A549 (cell line): Measurements from ENCODE around the gene NECTIN1. TPM values are rescaled to one million over a fixed set of nuclear protein-coding genes. Genes with fewer than 3 reads are reported as not detected.

Experiments
- ATAC-seq, 2 experiments: fragments of 200-7000 bp in 1 of 2; fragments of >200 bp in 1 of 2; cut with Nextera tagmentation in 1 of 2; cut with Tn5 transposase in 1 of 2; 3 replicates each; pipeline versions ENCODE4 v1.8.0 to v1.9.1; 2018 to 2020; ENCODE audit warnings: mild to moderate bottlenecking in 1 of 2, moderate library complexity in 1 of 2
- CTCF ChIA-PET: fragments of 300-600 bp; sonication (Branson Sonifier 250); formaldehyde crosslinking; extraction: SDS; loops from one replicate; lab custom pipeline; 2021; ENCODE audit warnings: antibody characterized with exemption, inconsistent platforms; lab: Yijun Ruan, JAX
- POLR2A ChIA-PET: fragments of 350-600 bp; formaldehyde crosslinking; extraction: SDS; loops from one replicate; lab custom pipeline; 2021; ENCODE audit warnings: antibody characterized with exemption, inconsistent platforms; lab: Yijun Ruan, JAX
- DNase-seq, 2 experiments: peaks; one replicate each; pipeline versions ENCODE4 v3.0.0 to v3.0.0-alpha.2; 2011 to 2016; ENCODE audit warnings: low read depth in 1 of 2, low spot score in 1 of 2
- FAIRE-seq: peaks from 2 replicates; lab custom pipeline; 2011; peaks lifted over from hg19 to GRCh38; lab: Jason Lieb, UNC
- H3K27ac ChIP-seq, 2 experiments: fragments of >200 bp; sonication (Bioruptor Twin); formaldehyde crosslinking; 3 replicates each; pipeline ENCODE4 v1.5.1; 2016 to 2017
- H3K4me1 ChIP-seq: fragments of >200 bp; sonication (Bioruptor Twin); formaldehyde crosslinking; 3 replicates; pipeline ENCODE4 v1.6.1; 2016
- H3K4me2 ChIP-seq: fragments of >200 bp; sonication (Bioruptor Twin); formaldehyde crosslinking; 3 replicates; pipeline ENCODE4 v1.6.1; 2016
- H3K4me3 ChIP-seq: fragments of >200 bp; sonication (Bioruptor Twin); formaldehyde crosslinking; 3 replicates; pipeline ENCODE4 v1.5.1; 2016
- H3K9me3 ChIP-seq: fragments of >200 bp; sonication (Bioruptor Twin); formaldehyde crosslinking; 3 replicates; pipeline ENCODE4 v1.6.1; 2016
- CBX2 ChIP-seq: fragments of 200-600 bp; sonication (generic); IDR thresholded peaks from 2 replicates; pipeline ENCODE4 v1.6.1; 2016; ENCODE audit warnings: low read depth, mild to moderate bottlenecking, borderline replicate concordance
- CBX8 ChIP-seq: fragments of 200-600 bp; sonication (generic); IDR thresholded peaks from 2 replicates; pipeline ENCODE4 v1.6.1; 2016
- CHD4 ChIP-seq: fragments of 200-600 bp; sonication (generic); IDR thresholded peaks from 2 replicates; pipeline ENCODE4 v1.6.1; 2016; ENCODE audit warnings: antibody characterized with exemption, mild to moderate bottlenecking, borderline replicate concordance
- EHF ChIP-seq: fragments of 250-450 bp; sonication (Bioruptor Pico); IDR thresholded peaks from 2 replicates; pipeline ENCODE4 v1.5.0; 2020; ENCODE audit warnings: mild to moderate bottlenecking
- ELK1 ChIP-seq: fragments of 150-350 bp; IDR thresholded peaks from 2 replicates; pipeline ENCODE4 v1.6.1; 2014; ENCODE audit warnings: low read depth, mild to moderate bottlenecking, low read length
- EP300 ChIP-seq, 2 experiments: fragments of >200 bp; sonication (Bioruptor Twin); formaldehyde crosslinking; IDR thresholded peaks; 2 replicates in 1 of 2; 3 replicates in 1 of 2; pipeline ENCODE4 v1.6.1; 2016 to 2017
- ESRRA ChIP-seq: fragments of 150-350 bp; IDR thresholded peaks from 2 replicates; pipeline ENCODE4 v1.6.1; 2014; ENCODE audit warnings: mild to moderate bottlenecking, low read length, borderline replicate concordance
- FOSB ChIP-seq: fragments of 250-450 bp; sonication (Bioruptor Pico); IDR thresholded peaks from 2 replicates; pipeline ENCODE4 v1.5.0; 2020; ENCODE audit warnings: mild to moderate bottlenecking, moderate library complexity
- FOSL2 ChIP-seq, 2 experiments: fragments of 450-650 bp in 1 of 2; fragments of >200 bp in 1 of 2; sonication (Bioruptor Twin) in 1 of 2; formaldehyde crosslinking; IDR thresholded peaks; 2 replicates each; pipeline versions ENCODE4 v1.5.0 to v1.6.1; 2016 to 2020; ENCODE audit warnings: mild to moderate bottlenecking in 1 of 2, moderate library complexity in 1 of 2
- HDAC2 ChIP-seq: fragments of 200-600 bp; sonication (generic); IDR thresholded peaks from 2 replicates; pipeline ENCODE4 v1.6.1; 2016
- HES2 ChIP-seq: fragments of >200 bp; sonication (Bioruptor Twin); formaldehyde crosslinking; IDR thresholded peaks from 2 replicates; pipeline ENCODE4 v1.6.1; 2016
- JUN ChIP-seq, 2 experiments: fragments of >200 bp; sonication (Bioruptor Twin); formaldehyde crosslinking; IDR thresholded peaks; 2 replicates in 1 of 2; 3 replicates in 1 of 2; pipeline ENCODE4 v1.6.1; 2016 to 2017
- KDM1A ChIP-seq: fragments of 200-600 bp; sonication (generic); IDR thresholded peaks from 2 replicates; pipeline ENCODE4 v1.6.1; 2016; ENCODE audit warnings: low read depth, mild to moderate bottlenecking
- KDM5A ChIP-seq: fragments of 200-600 bp; sonication (generic); IDR thresholded peaks from 2 replicates; pipeline ENCODE4 v1.6.1; 2016; ENCODE audit warnings: antibody characterized with exemption, mild to moderate bottlenecking
- MAFK ChIP-seq: fragments of 450-650 bp; IDR thresholded peaks from 2 replicates; pipeline ENCODE4 v1.6.1; 2014; ENCODE audit not compliant: partially characterized antibody
- MAX ChIP-seq: IDR thresholded peaks from 2 replicates; pipeline ENCODE4 v1.6.1; 2012
- NFE2L2 ChIP-seq: fragments of 150-350 bp; conservative IDR thresholded peaks from 2 replicates; pipeline ENCODE4 v1.6.1; 2014; ENCODE audit warnings: low read length
- PBX3 ChIP-seq: IDR thresholded peaks from 2 replicates; pipeline ENCODE4 v1.6.1; 2012
- PHF8 ChIP-seq: fragments of 200-600 bp; sonication (generic); IDR thresholded peaks from 2 replicates; pipeline ENCODE4 v1.6.1; 2016; ENCODE audit warnings: low read depth, mild to moderate bottlenecking, antibody characterized with exemption, moderate library complexity, borderline replicate concordance
- RARB ChIP-seq: fragments of 250-450 bp; sonication (Bioruptor Pico); IDR thresholded peaks from 2 replicates; pipeline ENCODE4 v1.8.0; 2021; ENCODE audit warnings: mild to moderate bottlenecking, moderate library complexity
- RCOR1 ChIP-seq: fragments of 150-350 bp; IDR thresholded peaks from 2 replicates; pipeline ENCODE4 v1.6.1; 2014; ENCODE audit warnings: antibody characterized with exemption, low read length, low read depth
- SMC3 ChIP-seq: fragments of >200 bp; sonication (Bioruptor Twin); formaldehyde crosslinking; IDR thresholded peaks from 3 replicates; pipeline ENCODE4 v1.6.1; 2018; ENCODE audit warnings: inconsistent platforms
- TFCP2L1 ChIP-seq: fragments of 250-450 bp; sonication (Bioruptor Pico); IDR thresholded peaks from 2 replicates; pipeline ENCODE4 v1.5.0; 2021; ENCODE audit warnings: mild to moderate bottlenecking
- USF2 ChIP-seq: fragments of 450-650 bp; IDR thresholded peaks from 2 replicates; pipeline ENCODE4 v1.6.1; 2014; ENCODE audit warnings: antibody characterized with exemption
- ZC3H11A ChIP-seq: fragments of 450-650 bp; IDR thresholded peaks from 2 replicates; pipeline ENCODE4 v1.6.1; 2014; ENCODE audit warnings: antibody characterized with exemption, mild to moderate bottlenecking
- ZSCAN20 ChIP-seq: fragments of 250-450 bp; sonication (Bioruptor Pico); IDR thresholded peaks from 2 replicates; pipeline ENCODE4 v1.8.0; 2022; ENCODE audit warnings: mild to moderate bottlenecking, moderate library complexity
- WGBS: methylation state at CpG from one replicate; pipeline ENCODE4 v1.1.6; 2017; ENCODE audit errors: missing lambda C conversion rate; 5-methylcytosine and 5-hydroxymethylcytosine counted together
- polyA plus RNA-seq, 4 experiments: library from polyadenylated mRNA; depleted of rRNA in 3 of 4; stranded (reverse); fragments of >200 nt; fragmentation: RNase III in 1 of 4; extraction: RNeasy Plus Mini Kit Qiagen cat#74134 plus additional on column Dnase treatment in 1 of 4; gene quantifications; 2 replicates in 3 of 4; 3 replicates in 1 of 4; pipeline ENCODE4 v1.2.3, GENCODE V29; 2011 to 2017

Gene NECTIN1
- polyA plus RNA-seq, 2 of the 4 experiments (the other 2 are of a cell fraction): 2.2 to 5.5 TPM

- TF ChIP-seq RCOR1 (no peak), SMC3 (no peak), ZC3H11A (no peak), ZSCAN20 (no peak), PBX3 (no peak)
- TF ChIP-seq, all 56 proteins: peak for 0
These were observed 88.5 kb downstream of the NECTIN1 start (continued) for GRCh38 chr11:119640541-119640940.

- ATAC-seq (no peak), DNase-seq (no peak), FAIRE-seq (no peak)
- CTCF ChIA-PET: interaction anchor here (0.6 to 1.7 kb wide), 2 partner anchors 17 to 20 kb away, joined by 3 to 5 read pairs; no protein-coding TSS in a partner anchor
- Histone ChIP-seq H3K9me3 (no peaks in the 10 kb centered on the region), H3K4me1 (no peaks in the 10 kb centered on the region), H3K4me3 (no peak overlapping the region), H3K4me2 (no peak overlapping the region), H3K27ac (no peak overlapping the region)
- WGBS: 45% methylated on average over 6 of the region's 11 CpGs
- no peak for TF ChIP-seq TFCP2L1 (CRISPR knock-in tag)
- TF ChIP-seq CHD4: no peak
- no peak for TF ChIP-seq RARB
- no peak for TF ChIP-seq FOSB (CRISPR knock-in tag)
- no peak for TF ChIP-seq CBX8
- no peak for TF ChIP-seq HES2
- no peak for TF ChIP-seq MAX
- TF ChIP-seq ELK1: no peak
- TF ChIP-seq HDAC2: no peak
- no peak for TF ChIP-seq EP300 (IDR thresholded peaks at IDR 0.05)
- TF ChIP-seq FOSL2 (IDR thresholded peaks at IDR 0.05): no peak
- no peak for TF ChIP-seq FOSL2 (CRISPR knock-in tag; IDR thresholded peaks at IDR 0.05)
- POLR2A ChIA-PET: no interaction called here
These were observed 89.3 kb downstream of the NECTIN1 start for GRCh38 chr11:119639642-119640205.

- Histone ChIP-seq H3K27ac (no peak overlapping the region), H3K4me1 (no peaks in the 10 kb centered on the region), H3K4me2 (no peak overlapping the region), H3K4me3 (no peak overlapping the region), H3K9me3 (no peaks in the 10 kb centered on the region)
- TF ChIP-seq CHD4 (no peak), USF2 (no peak), HES2 (no peak), KDM1A (no peak), MAX (no peak), EP300 (IDR thresholded peaks at IDR 0.05) (no peak), NFE2L2 (no peak), RCOR1 (no peak), PHF8 (no peak), ESRRA (no peak), CBX2 (no peak), KDM5A (no peak), JUN (IDR thresholded peaks at IDR 0.05) (no peak), SMC3 (no peak), EHF (no peak), MAFK (no peak)
- ATAC-seq: no peak
- ChIA-PET POLR2A (no interaction called here), CTCF (interaction anchor here (0.8 kb wide), 1 partner anchor 15 kb away, joined by 3 read pairs; no protein-coding TSS in a partner anchor)
- FAIRE-seq: no peak
- no peak for DNase-seq
- WGBS: 73% methylated on average over 7 of the region's 11 CpGs
These were observed 90.1 kb downstream of the NECTIN1 start for GRCh38 chr11:119638851-119639250.
